Measurements from ENCODE around the gene ANKS1A. TPM values are rescaled to one million over a fixed set of nuclear protein-coding genes. Genes with fewer than 3 reads are reported as not detected.

ANKS1A gene
- total RNA-seq, 1 experiment from 2014 or later: 26.5 TPM

GRCh38 chr6:34981951-34982350 lies 92.9 kb downstream of the ANKS1A start:
- Histone ChIP-seq H2BK12ac (ENCODE audit: insufficient read length, low read depth, low read length) (no peak overlapping the region), H3K79me2 (ENCODE audit: insufficient read depth, low read length) (no peaks in the 10 kb centered on the region), H3K4me1 (ENCODE audit: insufficient read depth, low read length) (no peaks in the 10 kb centered on the region), H4K5ac (ENCODE audit: insufficient read length, low read depth, low read length) (no peak overlapping the region), H2BK120ac (ENCODE audit: low read depth, low read length, poor library complexity, severe bottlenecking) (no peak overlapping the region), H2BK5ac (ENCODE audit: insufficient read length, low read length) (no peak overlapping the region), H2BK20ac (ENCODE audit: low read depth, low read length, poor library complexity, severe bottlenecking) (no peak overlapping the region), H2BK15ac (ENCODE audit: low read depth, low read length) (no peak overlapping the region), H3K27me3 (ENCODE audit: insufficient read depth, low read length) (no peaks in the 10 kb centered on the region), H4K20me1 (ENCODE audit: control insufficient read depth, insufficient read depth, insufficient read length) (no peaks in the 10 kb centered on the region), H3K9ac (ENCODE audit: extremely low read depth, insufficient read length, low read length) (no peak overlapping the region), H3K23ac (ENCODE audit: insufficient read length, low read depth, low read length) (no peak overlapping the region), H3K79me1 (ENCODE audit: insufficient read depth, low read depth, low read length, poor library complexity, severe bottlenecking) (no peaks in the 10 kb centered on the region), H3K18ac (ENCODE audit: insufficient read length, low read depth, low read length) (no peak overlapping the region), H3K56ac (ENCODE audit: insufficient read length, low read depth, low read length) (no peak overlapping the region), H3K14ac (ENCODE audit: insufficient read depth, low read length) (no peak overlapping the region), H2AFZ (ENCODE audit: low read length) (no peak overlapping the region), H3K23me2 (ENCODE audit: insufficient read length, low read depth, low read length, poor library complexity, severe bottlenecking) (no peaks in the 10 kb centered on the region), H3K27ac (ENCODE audit: insufficient read length, low read depth, low read length) (no peak overlapping the region), H3K9me3 (ENCODE audit: control insufficient read depth, low read depth, low read length) (no peaks in the 10 kb centered on the region), H4K8ac (replicated peaks; ENCODE audit: insufficient read length, low read depth, low read length) (no peak overlapping the region), H4K91ac (ENCODE audit: insufficient read length, low read depth, low read length) (no peak overlapping the region), H3K4ac (ENCODE audit: low read depth, low read length) (no peak overlapping the region), H2AK5ac (ENCODE audit: insufficient read length, low read length) (no peak overlapping the region), H3K4me2 (ENCODE audit: insufficient read depth, insufficient read length, low read length) (no peak overlapping the region), H3T11ph (ENCODE audit: low read length) (no peak overlapping the region)
- Mint-ChIP-seq H3K36me3 (ENCODE audit: insufficient read depth in 1 of 3, low read depth in 3 of 3) (peaks cover 9 to 39% (median 33%) of the 10 kb centered on the region in 3 experiments; a peak in 6 of 7 replicates), H3K4me3 (no peak overlapping the region), H3K4me1 (peaks cover 1% of the 10 kb centered on the region in 2 experiments), H3K27ac (peak overlapping the region in 2 of 3 experiments; percentile 17 to 60; a peak in 2 of 7 replicates), H3K27me3 (ENCODE audit: low read depth) (no peaks in the 10 kb centered on the region), H3K9me3 (no peaks in the 10 kb centered on the region)
- DNase-seq: no peak
- TF ChIP-seq, protein P1, sequence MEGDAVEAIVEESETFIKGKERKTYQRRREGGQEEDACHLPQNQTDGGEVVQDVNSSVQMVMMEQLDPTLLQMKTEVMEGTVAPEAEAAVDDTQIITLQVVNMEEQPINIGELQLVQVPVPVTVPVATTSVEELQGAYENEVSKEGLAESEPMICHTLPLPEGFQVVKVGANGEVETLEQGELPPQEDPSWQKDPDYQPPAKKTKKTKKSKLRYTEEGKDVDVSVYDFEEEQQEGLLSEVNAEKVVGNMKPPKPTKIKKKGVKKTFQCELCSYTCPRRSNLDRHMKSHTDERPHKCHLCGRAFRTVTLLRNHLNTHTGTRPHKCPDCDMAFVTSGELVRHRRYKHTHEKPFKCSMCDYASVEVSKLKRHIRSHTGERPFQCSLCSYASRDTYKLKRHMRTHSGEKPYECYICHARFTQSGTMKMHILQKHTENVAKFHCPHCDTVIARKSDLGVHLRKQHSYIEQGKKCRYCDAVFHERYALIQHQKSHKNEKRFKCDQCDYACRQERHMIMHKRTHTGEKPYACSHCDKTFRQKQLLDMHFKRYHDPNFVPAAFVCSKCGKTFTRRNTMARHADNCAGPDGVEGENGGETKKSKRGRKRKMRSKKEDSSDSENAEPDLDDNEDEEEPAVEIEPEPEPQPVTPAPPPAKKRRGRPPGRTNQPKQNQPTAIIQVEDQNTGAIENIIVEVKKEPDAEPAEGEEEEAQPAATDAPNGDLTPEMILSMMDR (conservative IDR thresholded peaks at IDR 0.05): no peak
- no CpG with 5 or more reads among the region's 7 CpGs for WGBS (ENCODE audit: extremely low coverage, insufficient read length, low lambda C conversion rate)

Data from H9 (cell line).